ENCODE data around the gene EBNA1BP2. TPM values are rescaled to one million over a fixed set of nuclear protein-coding genes. Genes with fewer than 3 reads are reported as not detected.
A peak's percentile ranks its signal among the peaks of the same experiment; 100 is the strongest.

The EBNA1BP2 gene
- total RNA-seq, 1 experiment from 2014 or later: 109 TPM

DNA sequence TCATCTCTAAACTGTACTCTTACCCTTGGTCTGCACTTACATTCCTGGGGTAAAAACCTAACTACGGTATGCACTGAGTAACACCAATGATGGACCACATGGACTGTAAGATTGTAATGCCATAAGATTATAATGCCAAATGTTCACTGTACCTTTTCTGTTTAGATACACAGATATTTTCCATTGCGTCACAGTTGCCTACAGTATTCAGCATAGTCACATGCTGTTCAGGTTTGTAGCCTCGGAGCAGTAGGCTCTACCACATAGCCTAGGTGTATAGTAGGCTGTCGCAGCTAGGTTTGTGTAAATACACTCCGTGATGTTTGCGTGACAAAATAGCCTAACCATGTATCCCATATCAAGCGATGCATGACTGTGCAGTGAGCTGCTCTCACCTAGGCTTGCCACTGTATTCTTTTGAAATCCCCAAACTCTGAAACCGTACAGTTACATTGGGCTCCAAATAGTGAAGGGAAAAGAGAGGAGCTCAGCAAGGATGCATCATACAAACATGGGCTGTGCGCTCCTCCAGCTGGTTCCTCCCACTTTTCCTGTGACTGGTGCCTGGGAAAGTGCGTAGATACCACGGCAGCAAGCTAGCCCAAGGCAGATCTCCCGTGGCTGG is 35.3 kb upstream of the EBNA1BP2 start:
- H2AFZ ChIP-seq (ENCODE audit: low read depth, low read length, poor library complexity, severe bottlenecking): peak overlapping the region; percentile 70
- H4K20me1 ChIP-seq (ENCODE audit: insufficient read depth): no peaks in the 10 kb centered on the region
- H3K4me2 ChIP-seq (ENCODE audit: low read length): peak overlapping the region; percentile 86
- POLR2A ChIA-PET: interaction anchor here (1.5 to 1.6 kb wide), 2 partner anchors 9 to 12 kb away, joined by 3 to 5 read pairs; no protein-coding TSS in a partner anchor
- peak; percentile 64 for ATAC-seq
- H3K9ac ChIP-seq (ENCODE audit: low read length): peak overlapping the region; percentile 71
- intact Hi-C loops (cut with micrococcal nuclease): loop anchor here (10.0 kb wide), 1 partner anchor 293 kb away; no protein-coding TSS in a partner anchor
- H3K27me3 ChIP-seq (ENCODE audit: insufficient read depth, low read length): no peaks in the 10 kb centered on the region
- peak; percentile 23 for DNase-seq (ENCODE audit: low read depth, low spot score)
- peaks cover 21 to 34% of the 10 kb centered on the region in 2 experiments for H3K4me1 ChIP-seq (ENCODE audit: control insufficient read depth in 1 of 2, insufficient read depth in 2 of 2, low read length in 2 of 2)
- TF ChIP-seq JUND (IDR thresholded peaks at IDR 0.05): no peak
- no peak for TF ChIP-seq POLR2AphosphoS5 (IDR thresholded peaks at IDR 0.05; ENCODE audit: low read depth, low read length)
- TF ChIP-seq CBX3 (IDR thresholded peaks at IDR 0.05; ENCODE audit: low read depth): peak; percentile 25; the same call in 1 of the 2 replicates
- TF ChIP-seq SRF (IDR thresholded peaks at IDR 0.05; ENCODE audit: low read depth): no peak
- TF ChIP-seq, protein P1, sequence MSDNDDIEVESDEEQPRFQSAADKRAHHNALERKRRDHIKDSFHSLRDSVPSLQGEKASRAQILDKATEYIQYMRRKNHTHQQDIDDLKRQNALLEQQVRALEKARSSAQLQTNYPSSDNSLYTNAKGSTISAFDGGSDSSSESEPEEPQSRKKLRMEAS (IDR thresholded peaks at IDR 0.05): peak; percentile 34
- no peaks in the 10 kb centered on the region for H3K36me3 ChIP-seq (ENCODE audit: control insufficient read depth in 1 of 2, insufficient read depth in 2 of 2, low read length in 2 of 2)
- TSS peak; percentile 98 for BruUV-seq (replicated peaks)
- H3K27ac ChIP-seq (ENCODE audit: low read depth, low read length): peak overlapping the region; percentile 75
- CTCF ChIA-PET: interaction anchor here (1.0 to 1.4 kb wide), 2 partner anchors 20 to 63 kb away, joined by 3 to 6 read pairs; no protein-coding TSS in a partner anchor
- peak overlapping the region; percentile 24 to 55 for H3K4me3 ChIP-seq (replicated peaks in 1 of 2; ENCODE audit: low read depth in 1 of 2, low read length in 2 of 2)
- RAD21 ChIA-PET (ENCODE audit: low non-redundant PET in 1 of 2, low total read pairs in 2 of 2, uncharacterized antibody in 2 of 2, unreplicated experiment in 2 of 2): interaction anchor here in 1 of 2 experiments (1.0 to 1.8 kb wide), 2 partner anchors 20 to 134 kb away, joined by 4 to 5 read pairs; no protein-coding TSS in a partner anchor
- H3K9me2 ChIP-seq (ENCODE audit: insufficient read depth): no peaks in the 10 kb centered on the region
- H3K79me2 ChIP-seq (ENCODE audit: insufficient read depth, low read length): no peaks in the 10 kb centered on the region
- no peaks in the 10 kb centered on the region for H3K9me3 ChIP-seq (ENCODE audit: control insufficient read depth in 1 of 2, insufficient read depth in 1 of 2, low read depth in 1 of 2, low read length in 2 of 2)

DNA sequence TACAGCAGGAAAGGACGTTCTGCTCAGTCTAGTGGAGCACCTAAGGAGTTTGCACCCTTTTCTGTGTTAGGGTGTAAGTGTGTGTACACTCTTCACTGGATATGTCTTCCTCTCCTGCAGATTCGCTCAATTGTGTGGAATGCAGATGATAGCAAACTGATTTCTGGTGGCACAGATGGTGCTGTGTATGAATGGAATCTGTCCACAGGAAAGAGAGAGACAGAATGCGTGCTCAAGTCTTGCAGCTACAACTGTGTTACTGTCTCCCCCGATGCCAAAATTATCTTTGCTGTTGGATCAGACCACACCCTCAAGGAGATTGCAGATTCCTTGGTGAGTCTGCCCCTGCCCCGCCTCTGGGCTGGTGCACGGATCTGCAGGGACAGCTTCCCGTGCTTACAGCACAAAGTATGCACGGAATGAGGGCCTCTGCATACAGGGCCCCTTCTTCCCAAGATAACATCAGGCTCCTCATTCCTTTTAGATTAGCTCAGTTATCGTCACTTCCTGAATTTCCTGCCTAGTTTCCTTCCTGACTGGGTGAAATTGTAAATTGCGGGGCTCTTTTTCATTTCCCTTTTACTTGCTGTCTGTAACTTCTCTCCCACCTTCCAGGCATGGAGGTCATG is 34.6 kb upstream of the EBNA1BP2 start:
- TSS peak; percentile 97 for BruUV-seq (replicated peaks)
- Histone ChIP-seq H3K79me2 (ENCODE audit: insufficient read depth, low read length) (no peaks in the 10 kb centered on the region), H3K9ac (ENCODE audit: low read length) (peak overlapping the region; percentile 71), H4K20me1 (ENCODE audit: insufficient read depth) (no peaks in the 10 kb centered on the region), H3K27ac (ENCODE audit: low read depth, low read length) (peak overlapping the region; percentile 75), H3K9me3 (ENCODE audit: control insufficient read depth in 1 of 2, insufficient read depth in 1 of 2, low read depth in 1 of 2, low read length in 2 of 2) (no peaks in the 10 kb centered on the region), H2AFZ (ENCODE audit: low read depth, low read length, poor library complexity, severe bottlenecking) (peak overlapping the region; percentile 70), H3K36me3 (ENCODE audit: control insufficient read depth in 1 of 2, insufficient read depth in 2 of 2, low read length in 2 of 2) (no peaks in the 10 kb centered on the region), H3K4me1 (ENCODE audit: control insufficient read depth in 1 of 2, insufficient read depth in 2 of 2, low read length in 2 of 2) (peaks cover 21 to 34% of the 10 kb centered on the region in 2 experiments), H3K4me2 (ENCODE audit: low read length) (peak overlapping the region; percentile 86), H3K27me3 (ENCODE audit: insufficient read depth, low read length) (no peaks in the 10 kb centered on the region), H3K4me3 (replicated peaks in 1 of 2; ENCODE audit: low read depth in 1 of 2, low read length in 2 of 2) (peak overlapping the region; percentile 24 to 55), H3K9me2 (ENCODE audit: insufficient read depth) (no peaks in the 10 kb centered on the region)
- ChIA-PET RAD21 (ENCODE audit: low non-redundant PET in 1 of 2, low total read pairs in 2 of 2, uncharacterized antibody in 2 of 2, unreplicated experiment in 2 of 2) (interaction anchor here in 1 of 2 experiments (1.8 kb wide), 1 partner anchor 133 kb away, joined by 5 read pairs; no protein-coding TSS in a partner anchor), CTCF (interaction anchor here (1.0 to 1.4 kb wide), 2 partner anchors 20 to 63 kb away, joined by 3 to 6 read pairs; no protein-coding TSS in a partner anchor), POLR2A (interaction anchor here (0.9 to 1.6 kb wide), 3 partner anchors 9 to 12 kb away, joined by 3 to 5 read pairs (median 3); no protein-coding TSS in a partner anchor)
- intact Hi-C loops (cut with micrococcal nuclease): loop anchor here (10.0 kb wide), 1 partner anchor 292 kb away; no protein-coding TSS in a partner anchor
- DNase-seq (ENCODE audit: low read depth, low spot score) (peak; percentile 68), ATAC-seq (peak; percentile 96)
- TF ChIP-seq, protein P1 (IDR thresholded peaks at IDR 0.05): peak; percentile 46
- TF ChIP-seq POLR2AphosphoS5 (IDR thresholded peaks at IDR 0.05; ENCODE audit: low read depth, low read length) (peak; percentile 53; the same call in 1 of the 2 replicates), CEBPB (IDR thresholded peaks at IDR 0.05; ENCODE audit: low read depth) (peak; percentile 44; the same call in 1 of the 2 replicates), SP1 (IDR thresholded peaks at IDR 0.05; ENCODE audit: low read depth) (peak; percentile 74), FOSL1 (IDR thresholded peaks at IDR 0.05; ENCODE audit: low read depth) (peak; percentile 67), CBX3 (IDR thresholded peaks at IDR 0.05; ENCODE audit: low read depth) (peak; percentile 77), POLR2A (IDR thresholded peaks at IDR 0.05; ENCODE audit: borderline replicate concordance, extremely low read depth, insufficient read depth, insufficient read length) (no peak), SIN3A (IDR thresholded peaks at IDR 0.05; ENCODE audit: low read depth) (0 out of 2 replicates have a peak, but pooled peaks have one; percentile 31), JUND (IDR thresholded peaks at IDR 0.05) (peak; percentile 73), ZFX (IDR thresholded peaks at IDR 0.05) (no peak), RAD21 (IDR thresholded peaks at IDR 0.05; ENCODE audit: low read depth) (no peak; the same call in 1 of the 2 replicates)
